GM12878 (cell line): Measurements from ENCODE around the gene CSRP1. TPM values are rescaled to one million over a fixed set of nuclear protein-coding genes. Genes with fewer than 3 reads are reported as not detected.

Experiments used
- BACH1 ChIP-seq: fragments of 450-650 bp; IDR thresholded peaks from 2 replicates; pipeline ENCODE4 v1.6.1; 2017; ENCODE audit warnings: mild to moderate bottlenecking, borderline replicate concordance
- GATAD2B ChIP-seq: fragments of 450-650 bp; conservative IDR thresholded peaks from 2 replicates; pipeline ENCODE4 v1.6.1; 2017; ENCODE audit warnings: low read depth, mild to moderate bottlenecking, moderate library complexity
- HDAC2 ChIP-seq: fragments of 200-600 bp; sonication (generic); IDR thresholded peaks from 2 replicates; pipeline ENCODE4 v1.6.1; 2017
- JUNB ChIP-seq: IDR thresholded peaks from 2 replicates; pipeline ENCODE4 v1.6.1; 2016; ENCODE audit warnings: antibody characterized with exemption, mild to moderate bottlenecking
- MTA2 ChIP-seq: fragments of 450-650 bp; IDR thresholded peaks from 2 replicates; pipeline ENCODE4 v1.6.1; 2016; ENCODE audit warnings: low read depth, mild to moderate bottlenecking, moderate library complexity
- PAX8 ChIP-seq: fragments of 450-650 bp; IDR thresholded peaks from 2 replicates; pipeline ENCODE4 v1.6.1; 2017; ENCODE audit warnings: mild to moderate bottlenecking, moderate library complexity
- ZBED1 ChIP-seq: IDR thresholded peaks from 2 replicates; pipeline ENCODE4 v1.6.1; 2016; ENCODE audit warnings: borderline replicate concordance
- ZNF217 ChIP-seq: fragments of 450-650 bp; IDR thresholded peaks from 2 replicates; pipeline ENCODE4 v1.6.1; 2017; ENCODE audit warnings: antibody characterized with exemption, mild to moderate bottlenecking
- ZNF274 ChIP-seq: IDR thresholded peaks from one replicate; pipeline ENCODE4 v1.8.0; 2011; ENCODE audit not compliant: insufficient read length, insufficient read depth
- polyA plus RNA-seq, 11 experiments: library from polyadenylated mRNA; depleted of rRNA in 4 of 11; unstranded in 6 of 11; stranded (reverse) in 5 of 11; fragments of >200 nt; fragmentation: Nextera tagmentation in 4 of 11; fragmentation: Illumina TruSeq in 1 of 11; extraction: Ambion mirVana in 4 of 11; extraction: Trizol in 1 of 11; gene quantifications; 1 replicate in 1 of 11; 2 replicates in 10 of 11; pipeline versions ENCODE4 v1.2.1 to v1.2.3, GENCODE V29; 2011 to 2016; ENCODE audit warnings: inconsistent platforms in 2 of 11, missing spikeins in 2 of 11, low read depth in 1 of 11
- total RNA-seq, 4 experiments: library from RNA; depleted of rRNA in 3 of 4; stranded (reverse); fragments of >200 nt in 3 of 4; fragmentation: Illumina TruSeq in 1 of 4; extraction: Trizol in 1 of 4; gene quantifications; 2 replicates each; pipeline versions ENCODE4 v1.2.1 to v1.2.3, GENCODE V29; 2013 to 2021
- TF ChIP-seq, protein P1 (sequence below): IDR thresholded peaks from 2 replicates; pipeline ENCODE4 v1.6.1; 2011; ENCODE audit warnings: mild to moderate bottlenecking, low read depth, low read length, moderate library complexity; ENCODE audit not compliant: insufficient replicate concordance
- TF ChIP-seq, protein P2 (sequence below): fragments of 450-650 bp; IDR thresholded peaks from 2 replicates; pipeline ENCODE4 v1.6.1; 2017; ENCODE audit warnings: mild to moderate bottlenecking, low read depth, inconsistent platforms; ENCODE audit not compliant: poor library complexity, severe bottlenecking
- TF ChIP-seq, protein P3 (sequence below): fragments of 450-650 bp; IDR thresholded peaks from 2 replicates; pipeline ENCODE4 v1.6.1; 2017; ENCODE audit warnings: low read depth, mild to moderate bottlenecking, moderate library complexity

Gene CSRP1
- total and polyA plus RNA-seq, 10 of the 15 experiments (the other 5 are each of a cell fraction or from before 2014, with no cell fraction given) = 23.4 to 99.2 (median 80.7) TPM

DNA sequence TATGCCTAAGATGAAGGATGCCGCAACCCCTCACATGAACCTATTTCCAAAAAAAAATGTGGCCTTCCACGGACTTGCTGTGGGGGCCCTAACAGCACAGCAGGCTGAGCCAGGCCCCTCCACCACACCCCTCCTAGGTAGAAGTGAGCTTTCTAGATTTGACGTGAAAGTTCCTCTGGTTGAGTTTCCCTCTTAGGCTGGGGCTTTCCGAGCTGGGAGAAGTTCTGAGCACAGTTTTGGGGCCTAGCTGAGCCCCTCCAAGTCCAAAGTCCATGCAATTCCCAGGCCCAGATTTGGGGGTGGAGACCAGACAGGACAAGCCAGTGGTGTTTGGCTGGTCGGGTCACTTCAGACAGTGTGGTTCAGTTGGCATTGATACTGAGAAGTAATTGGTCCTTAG, 24.2 kb downstream of the CSRP1 start (continued):
- 0 out of 2 replicates have a peak, but pooled peaks have one; percentile 38 for TF ChIP-seq BACH1
- TF ChIP-seq PAX8 = no peak
- TF ChIP-seq, protein P1, sequence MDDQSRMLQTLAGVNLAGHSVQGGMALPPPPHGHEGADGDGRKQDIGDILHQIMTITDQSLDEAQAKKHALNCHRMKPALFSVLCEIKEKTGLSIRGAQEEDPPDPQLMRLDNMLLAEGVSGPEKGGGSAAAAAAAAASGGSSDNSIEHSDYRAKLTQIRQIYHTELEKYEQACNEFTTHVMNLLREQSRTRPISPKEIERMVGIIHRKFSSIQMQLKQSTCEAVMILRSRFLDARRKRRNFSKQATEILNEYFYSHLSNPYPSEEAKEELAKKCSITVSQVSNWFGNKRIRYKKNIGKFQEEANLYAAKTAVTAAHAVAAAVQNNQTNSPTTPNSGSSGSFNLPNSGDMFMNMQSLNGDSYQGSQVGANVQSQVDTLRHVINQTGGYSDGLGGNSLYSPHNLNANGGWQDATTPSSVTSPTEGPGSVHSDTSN = no peak
- TF ChIP-seq ZNF217 = 0 out of 2 replicates have a peak, but pooled peaks have one; percentile 70
- TF ChIP-seq GATAD2B = peak; percentile 12; the same call in 1 of the 2 replicates
- TF ChIP-seq MTA2 = no peak
- no peak for TF ChIP-seq HDAC2
- TF ChIP-seq, protein P2, sequence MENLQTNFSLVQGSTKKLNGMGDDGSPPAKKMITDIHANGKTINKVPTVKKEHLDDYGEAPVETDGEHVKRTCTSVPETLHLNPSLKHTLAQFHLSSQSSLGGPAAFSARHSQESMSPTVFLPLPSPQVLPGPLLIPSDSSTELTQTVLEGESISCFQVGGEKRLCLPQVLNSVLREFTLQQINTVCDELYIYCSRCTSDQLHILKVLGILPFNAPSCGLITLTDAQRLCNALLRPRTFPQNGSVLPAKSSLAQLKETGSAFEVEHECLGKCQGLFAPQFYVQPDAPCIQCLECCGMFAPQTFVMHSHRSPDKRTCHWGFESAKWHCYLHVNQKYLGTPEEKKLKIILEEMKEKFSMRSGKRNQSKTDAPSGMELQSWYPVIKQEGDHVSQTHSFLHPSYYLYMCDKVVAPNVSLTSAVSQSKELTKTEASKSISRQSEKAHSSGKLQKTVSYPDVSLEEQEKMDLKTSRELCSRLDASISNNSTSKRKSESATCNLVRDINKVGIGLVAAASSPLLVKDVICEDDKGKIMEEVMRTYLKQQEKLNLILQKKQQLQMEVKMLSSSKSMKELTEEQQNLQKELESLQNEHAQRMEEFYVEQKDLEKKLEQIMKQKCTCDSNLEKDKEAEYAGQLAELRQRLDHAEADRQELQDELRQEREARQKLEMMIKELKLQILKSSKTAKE = no peak
- TF ChIP-seq ZNF274 = no peak
- no peak for TF ChIP-seq ZBED1
- TF ChIP-seq, protein P3, sequence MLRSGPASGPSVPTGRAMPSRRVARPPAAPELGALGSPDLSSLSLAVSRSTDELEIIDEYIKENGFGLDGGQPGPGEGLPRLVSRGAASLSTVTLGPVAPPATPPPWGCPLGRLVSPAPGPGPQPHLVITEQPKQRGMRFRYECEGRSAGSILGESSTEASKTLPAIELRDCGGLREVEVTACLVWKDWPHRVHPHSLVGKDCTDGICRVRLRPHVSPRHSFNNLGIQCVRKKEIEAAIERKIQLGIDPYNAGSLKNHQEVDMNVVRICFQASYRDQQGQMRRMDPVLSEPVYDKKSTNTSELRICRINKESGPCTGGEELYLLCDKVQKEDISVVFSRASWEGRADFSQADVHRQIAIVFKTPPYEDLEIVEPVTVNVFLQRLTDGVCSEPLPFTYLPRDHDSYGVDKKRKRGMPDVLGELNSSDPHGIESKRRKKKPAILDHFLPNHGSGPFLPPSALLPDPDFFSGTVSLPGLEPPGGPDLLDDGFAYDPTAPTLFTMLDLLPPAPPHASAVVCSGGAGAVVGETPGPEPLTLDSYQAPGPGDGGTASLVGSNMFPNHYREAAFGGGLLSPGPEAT = peak; percentile 94
- TF ChIP-seq JUNB = peak; percentile 81
